Sigmoid colon (tissue), 4 donors: ENCODE data around the gene HPS4.

Experiments
- CTCF ChIP-seq, 4 experiments: fragments of 450-650 bp in 3 of 4; fragments of 200-600 bp in 1 of 4; IDR thresholded peaks; one replicate each; pipeline ENCODE4 v1.5.1; 2016 to 2019; ENCODE audit warnings: antibody characterized with exemption in 4 of 4, mild to moderate bottlenecking in 3 of 4, moderate library complexity in 2 of 4
- POLR2A ChIP-seq, 2 donors: fragments of 450-650 bp; IDR thresholded peaks; one replicate each; pipeline ENCODE4 v1.6.1; 2016; ENCODE audit warnings: antibody characterized with exemption in 2 of 2, mild to moderate bottlenecking in 2 of 2, moderate library complexity in 2 of 2
- POLR2AphosphoS5 ChIP-seq, 4 donors: sonication (generic); formaldehyde crosslinking; IDR thresholded peaks; one replicate each; pipeline ENCODE4 v1.6.1; 2017; ENCODE audit warnings: antibody characterized with exemption in 4 of 4

- TF ChIP-seq CTCF (IDR thresholded peaks at IDR 0.05) = no peak
- TF ChIP-seq POLR2AphosphoS5 (IDR thresholded peaks at IDR 0.05) = no peak
- TF ChIP-seq POLR2A (IDR thresholded peaks at IDR 0.05) = no peak
Measured at GRCh38 chr22:26479043-26479791, 4.4 kb downstream of the HPS4 start.
